Caco-2 (cell line): ENCODE measurements around the gene EPB41. TPM values are rescaled to one million over a fixed set of nuclear protein-coding genes. Genes with fewer than 3 reads are reported as not detected.
"Not testable (repeated sequence)": the region's sequence is repeated elsewhere in the genome, so short reads cannot be mapped to it uniquely, and the experiment has no call there.

Source experiments
- BruUV-seq: library from RNA; stranded (reverse); fragments of 400-500 nt; replicated peaks from 2 replicates; lab custom pipeline; 2021; lab: Mats Ljungman, UMichigan
- CTCF ChIA-PET: fragments of 300-600 bp; sonication (Branson Sonifier 250); formaldehyde crosslinking; loops from one replicate; lab custom pipeline; 2022; ENCODE audit warnings: antibody characterized with exemption; lab: Charles Lee
- POLR2A ChIA-PET: fragments of 300-600 bp; sonication (Branson Sonifier 250); formaldehyde crosslinking; loops from one replicate; lab custom pipeline; 2022; ENCODE audit warnings: antibody characterized with exemption; lab: Charles Lee
- DNase-seq, 2 experiments: peaks; one replicate each; pipeline versions ENCODE4 v3.0.0 to v3.0.0-alpha.2; 2020 to 2022
- H3K27me3 ChIP-seq: replicated peaks from 2 replicates; pipeline ENCODE4 v1.6.0; 2011; ENCODE audit warnings: low read length; ENCODE audit not compliant: control insufficient read depth, insufficient read depth
- H3K36me3 ChIP-seq: 2 replicates; pipeline ENCODE4 v1.5.1; 2011; ENCODE audit warnings: low read length; ENCODE audit not compliant: control insufficient read depth, insufficient read depth
- H3K4me1 ChIP-seq: fragments of 250-450 bp; sonication (Bioruptor Pico); 2 replicates; pipeline ENCODE4 v1.5.1; 2020; ENCODE audit warnings: mild to moderate bottlenecking
- H3K4me3 ChIP-seq: 2 replicates; pipeline ENCODE4 v1.5.1; 2011; ENCODE audit warnings: low read depth, mild to moderate bottlenecking, control low read depth, low read length
- H3K9me3 ChIP-seq: fragments of 250-450 bp; sonication (Bioruptor Pico); 2 replicates; pipeline ENCODE4 v1.5.1; 2020; ENCODE audit warnings: mild to moderate bottlenecking, moderate library complexity
- H3K27ac Mint-ChIP-seq: one replicate; pipeline ENCODE4 v1.8.0; 2022; ENCODE audit warnings: mixed read lengths; ENCODE audit not compliant: unreplicated experiment
- H3K27me3 Mint-ChIP-seq: one replicate; pipeline ENCODE4 v1.8.0; 2022; ENCODE audit warnings: mixed read lengths; ENCODE audit not compliant: insufficient read depth, unreplicated experiment
- H3K36me3 Mint-ChIP-seq: one replicate; pipeline ENCODE4 v1.8.0; 2022; ENCODE audit warnings: mild to moderate bottlenecking, mixed read lengths; ENCODE audit not compliant: insufficient read depth, unreplicated experiment
- H3K4me1 Mint-ChIP-seq: one replicate; pipeline ENCODE4 v1.8.0; 2022; ENCODE audit warnings: low read depth, mixed read lengths; ENCODE audit not compliant: unreplicated experiment
- H3K4me3 Mint-ChIP-seq: one replicate; pipeline ENCODE4 v1.8.0; 2022; ENCODE audit warnings: mild to moderate bottlenecking, moderate library complexity, mixed read lengths; ENCODE audit not compliant: unreplicated experiment
- H3K9me3 Mint-ChIP-seq: one replicate; pipeline ENCODE4 v1.8.0; 2022; ENCODE audit warnings: mixed read lengths; ENCODE audit not compliant: unreplicated experiment
- CTCF ChIP-seq, 2 experiments: fragments of 200-600 bp in 1 of 2; IDR thresholded peaks; 1 replicate in 1 of 2; 2 replicates in 1 of 2; pipeline versions ENCODE4 v1.5.1 to v1.8.0; 2011 to 2022; ENCODE audit warnings: antibody characterized with exemption in 1 of 2, control low read depth in 1 of 2, inconsistent platforms in 1 of 2, low read depth in 1 of 2, low read length in 1 of 2, mild to moderate bottlenecking in 1 of 2, moderate library complexity in 1 of 2; ENCODE audit not compliant: insufficient read depth in 1 of 2, severe bottlenecking in 1 of 2, unreplicated experiment in 1 of 2
- intact Hi-C: fragments of 100-400 bp; cut with micrococcal nuclease; formaldehyde crosslinking; loops from one replicate; pipeline ENCODE4 v1.10.0; 2022; ENCODE audit not compliant: unreplicated experiment
- total RNA-seq: library from RNA; stranded (reverse); gene quantifications from 2 replicates; pipeline ENCODE4 v1.2.3, GENCODE V29; 2022

EPB41 gene
- total RNA-seq, 1 experiment from 2014 or later, result 29.5 TPM

GRCh38 chr1:29084196-29084521 is 169.8 kb downstream of the EPB41 start:
- H3K9me3 Mint-ChIP-seq, result no peaks in the 10 kb centered on the region
- TF ChIP-seq CTCF (IDR thresholded peaks at IDR 0.05; ENCODE audit: insufficient read depth in 1 of 2, low read depth in 1 of 2, low read length in 1 of 2, severe bottlenecking in 1 of 2, unreplicated experiment in 1 of 2), result no peak
- intact Hi-C loops, result no loop called here
- Histone ChIP-seq H3K4me3 (no peak overlapping the region), H3K9me3 (no peaks in the 10 kb centered on the region), H3K4me1 (no peaks in the 10 kb centered on the region), H3K36me3 (no peaks in the 10 kb centered on the region), H3K27me3 (no peaks in the 10 kb centered on the region)
- DNase-seq, result no peak
- ChIA-PET POLR2A (no interaction called here), CTCF (no interaction called here)
- H3K36me3 Mint-ChIP-seq, result no peaks in the 10 kb centered on the region
- BruUV-seq, result no TSS peak
- no peak overlapping the region for H3K4me3 Mint-ChIP-seq
- H3K27ac Mint-ChIP-seq, result no peak overlapping the region
- H3K4me1 Mint-ChIP-seq, result no peaks in the 10 kb centered on the region
- H3K27me3 Mint-ChIP-seq, result no peaks in the 10 kb centered on the region

- Histone ChIP-seq H3K4me3 (no peak overlapping the region), H3K4me1 (no peaks in the 10 kb centered on the region), H3K27me3 (no peaks in the 10 kb centered on the region), H3K36me3 (no peaks in the 10 kb centered on the region), H3K9me3 (no peaks in the 10 kb centered on the region)
- H3K27me3 Mint-ChIP-seq, result no peaks in the 10 kb centered on the region
- ChIA-PET POLR2A (no interaction called here), CTCF (no interaction called here)
- intact Hi-C loops, result no loop called here
- no peaks in the 10 kb centered on the region for H3K9me3 Mint-ChIP-seq
- TF ChIP-seq CTCF (IDR thresholded peaks at IDR 0.05; ENCODE audit: insufficient read depth in 1 of 2, low read depth in 1 of 2, low read length in 1 of 2, severe bottlenecking in 1 of 2, unreplicated experiment in 1 of 2), result no peak
- peaks cover 6% of the 10 kb centered on the region for H3K36me3 Mint-ChIP-seq
- no peak overlapping the region for H3K27ac Mint-ChIP-seq
- no TSS peak for BruUV-seq
- H3K4me3 Mint-ChIP-seq, result no peak overlapping the region
- no peaks in the 10 kb centered on the region for H3K4me1 Mint-ChIP-seq
- no peak for DNase-seq
These were observed 176.7 kb downstream of the EPB41 start for GRCh38 chr1:29090937-29091618.

GRCh38 chr1:29092704-29093103 is 178.3 kb downstream of the EPB41 start:
- intact Hi-C loops, DNase-seq, H3K4me3 ChIP-seq, H3K36me3 ChIP-seq, H3K4me3 Mint-ChIP-seq, H3K4me1 ChIP-seq, BruUV-seq, H3K36me3 Mint-ChIP-seq, H3K27ac Mint-ChIP-seq, H3K4me1 Mint-ChIP-seq, H3K9me3 ChIP-seq, H3K9me3 Mint-ChIP-seq, POLR2A ChIA-PET, CTCF ChIA-PET, H3K27me3 Mint-ChIP-seq, H3K27me3 ChIP-seq: not testable (repeated sequence)
